NCI-H1417 (cell line): ENCODE results near the gene TMC1.
"Not testable (repeated sequence)": the region's sequence is repeated elsewhere in the genome, so short reads cannot be mapped to it uniquely, and the experiment has no call there.

Source experiments
- DNase-seq, 3 experiments: peaks; one replicate each; lab custom pipeline; 2025; lab: John Stamatoyannopoulos, UW

Gene TMC1

GRCh38 chr9:72521416-72521815 lies at the start of gene TMC1:
TMC1 (plus strand) TSS chr9:72521608; CDS start chr9:72648649, 127,041 bp downstream.
- not testable (repeated sequence) for DNase-seq

GRCh38 chr9:72473474-72474261 lies 47.7 kb upstream of the TMC1 start:
- DNase-seq: no peak

DNA sequence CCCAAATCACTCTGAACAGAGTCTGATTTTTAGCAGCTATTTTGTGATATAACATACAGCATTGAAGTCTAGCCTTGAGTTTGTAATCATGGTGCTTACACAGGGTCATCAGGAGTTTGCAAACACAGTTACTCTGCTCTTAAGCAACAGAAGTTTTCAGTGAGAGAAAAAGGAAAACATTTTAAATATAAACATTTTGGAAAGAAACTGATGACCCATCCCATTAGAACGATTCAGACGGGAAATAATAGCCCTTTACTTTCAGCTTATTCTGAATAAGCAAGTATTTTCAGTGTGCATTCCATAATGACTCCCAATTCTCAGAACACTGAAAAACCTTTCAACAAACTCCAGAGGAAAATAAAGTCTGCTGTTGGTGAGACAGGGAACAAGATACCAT lies 46.7 kb upstream of the TMC1 start:
- no peak for DNase-seq

DNA sequence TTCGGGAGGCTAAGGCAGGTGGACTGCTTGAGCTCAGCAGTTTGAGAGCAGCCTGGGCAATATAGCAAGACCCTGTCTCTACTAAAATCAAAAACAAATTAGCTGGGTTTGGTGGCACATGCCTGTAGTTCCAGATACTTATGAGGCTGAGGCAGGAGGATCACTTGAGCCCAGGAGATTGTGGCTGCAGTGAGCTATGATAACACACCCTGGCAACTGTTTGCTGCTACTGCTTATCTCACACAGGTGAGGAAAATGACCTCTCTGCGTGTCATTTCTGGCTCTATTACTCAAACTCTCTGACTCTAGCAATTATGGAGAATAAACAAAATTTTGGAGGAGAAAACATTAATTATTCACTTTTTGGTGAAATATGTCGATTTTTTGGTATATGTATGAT lies 45.3 kb upstream of the TMC1 start:
- no peak for DNase-seq

DNA sequence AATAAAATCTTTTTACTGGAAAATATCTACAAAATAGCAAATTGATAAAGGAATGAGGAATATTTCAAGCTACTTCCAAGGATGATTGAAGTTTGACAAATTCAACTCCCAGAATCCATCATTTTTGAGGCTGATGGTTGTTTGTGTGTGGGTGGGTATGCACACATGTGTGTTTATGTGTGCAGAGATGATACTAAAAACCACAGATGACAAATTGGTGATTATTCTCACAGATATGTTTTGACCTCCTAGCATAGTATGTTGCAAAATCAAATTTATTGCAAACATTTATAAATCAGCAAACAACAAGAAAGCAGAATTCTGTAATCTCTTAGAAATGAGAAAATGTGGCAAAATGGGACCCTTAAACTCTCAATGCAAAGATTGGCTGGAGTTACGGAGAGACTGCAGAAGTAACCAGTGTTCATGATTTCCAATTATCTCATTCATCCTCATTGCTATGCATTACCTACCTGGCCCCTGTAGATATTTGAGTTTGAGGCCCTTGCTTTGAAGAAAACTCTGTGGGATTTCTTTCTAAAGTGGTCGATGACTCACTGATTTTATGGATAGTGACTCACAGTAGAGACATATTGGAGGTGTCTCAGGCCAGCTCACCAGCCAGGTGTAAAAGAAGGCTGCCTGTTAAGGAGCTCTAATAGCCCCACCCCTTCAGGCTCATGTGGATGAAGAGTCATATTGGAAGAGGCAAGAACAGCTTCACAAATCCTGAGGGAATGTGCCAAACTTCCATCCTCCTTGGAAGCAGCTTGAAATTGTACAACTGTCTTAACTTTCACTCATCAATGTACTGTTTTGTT lies 44.6 kb upstream of the TMC1 start:
- DNase-seq: peak in 1 of 3 experiments; percentile 14

GRCh38 chr9:72477930-72478518 lies 43.4 kb upstream of the TMC1 start:
- peak in 1 of 3 experiments; percentile 38 for DNase-seq

DNA sequence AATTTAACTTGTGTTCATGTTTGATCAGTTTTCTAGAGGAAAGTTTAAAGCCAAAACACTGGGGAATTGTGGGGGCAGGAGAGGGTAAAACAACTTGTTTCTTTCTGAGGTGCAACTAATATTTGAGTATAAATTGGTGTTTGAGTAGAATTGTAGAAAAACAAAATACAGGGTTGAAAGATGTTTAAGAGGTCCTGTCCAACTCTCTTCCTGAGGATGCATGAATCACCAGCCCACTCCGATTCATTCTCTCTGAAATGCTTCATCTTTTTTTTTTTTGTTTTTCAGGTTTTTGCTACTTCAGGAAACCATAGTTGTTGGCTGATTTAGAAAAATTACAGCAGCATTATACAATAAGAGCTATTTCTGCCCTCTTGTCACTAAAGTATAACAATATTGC lies 42.4 kb upstream of the TMC1 start:
- DNase-seq: no peak

DNA sequence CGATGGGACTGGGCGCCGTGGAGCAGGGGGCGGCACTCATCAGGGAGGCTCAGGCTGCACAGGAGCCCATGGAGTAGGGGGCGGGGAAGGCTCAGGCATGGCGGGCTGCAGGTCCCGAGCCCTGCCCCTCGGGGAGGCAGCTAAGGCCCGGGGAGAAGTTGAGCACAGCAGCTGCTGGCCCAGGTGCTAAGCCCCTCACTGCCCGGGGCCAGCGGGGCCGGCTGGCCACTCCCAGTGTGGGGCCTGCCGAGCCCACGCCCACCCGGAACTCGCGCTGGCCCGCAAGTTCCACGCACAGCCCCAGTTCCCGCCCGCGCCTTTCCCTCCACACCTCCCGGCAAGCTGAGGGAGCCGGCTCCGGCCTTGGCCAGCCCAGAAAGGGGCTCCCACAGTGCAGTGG lies 41.1 kb upstream of the TMC1 start:
- not testable (repeated sequence) for DNase-seq

GRCh38 chr9:72480921-72481320 lies 40.5 kb upstream of the TMC1 start:
- no peak for DNase-seq

GRCh38 chr9:72485821-72486593 lies 35.4 kb upstream of the TMC1 start:
- no peak for DNase-seq

DNA sequence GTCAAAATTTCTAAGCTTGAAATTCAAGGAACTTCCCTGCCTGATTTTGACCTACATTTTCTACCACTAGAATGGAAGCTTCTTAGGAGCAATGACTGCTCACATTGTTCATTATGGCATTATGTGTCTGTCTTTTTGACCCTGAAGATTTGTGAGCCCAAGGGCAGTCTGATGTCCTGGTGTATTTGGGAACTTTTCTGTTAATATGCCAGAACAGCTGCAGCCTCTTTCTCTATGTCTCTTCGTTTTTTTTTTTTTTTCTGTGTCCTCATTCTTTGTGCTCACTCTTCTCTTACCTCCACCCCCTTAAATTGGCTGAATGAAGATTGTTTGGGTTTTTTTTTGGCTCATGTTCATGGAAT lies 34.8 kb upstream of the TMC1 start:
- DNase-seq: no peak

DNA sequence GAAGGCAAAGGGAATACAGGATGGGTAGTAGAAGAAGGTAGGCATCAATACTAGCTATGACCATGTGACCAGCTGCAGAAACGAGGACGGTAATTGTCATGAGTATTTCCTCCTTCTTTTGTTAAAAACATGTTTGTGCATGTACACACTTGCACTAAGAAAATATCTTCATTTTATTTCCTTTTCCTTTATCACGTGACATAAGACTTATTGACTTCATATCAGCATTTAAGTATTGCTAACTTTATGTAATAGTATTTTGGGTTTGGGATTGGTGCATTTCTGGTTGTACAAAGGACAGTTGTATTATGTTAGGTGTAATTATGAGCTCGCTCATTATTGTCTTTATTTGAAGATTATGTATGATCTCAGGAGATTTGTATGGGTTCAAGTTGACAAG lies 33.7 kb upstream of the TMC1 start:
- not testable (repeated sequence) for DNase-seq

DNA sequence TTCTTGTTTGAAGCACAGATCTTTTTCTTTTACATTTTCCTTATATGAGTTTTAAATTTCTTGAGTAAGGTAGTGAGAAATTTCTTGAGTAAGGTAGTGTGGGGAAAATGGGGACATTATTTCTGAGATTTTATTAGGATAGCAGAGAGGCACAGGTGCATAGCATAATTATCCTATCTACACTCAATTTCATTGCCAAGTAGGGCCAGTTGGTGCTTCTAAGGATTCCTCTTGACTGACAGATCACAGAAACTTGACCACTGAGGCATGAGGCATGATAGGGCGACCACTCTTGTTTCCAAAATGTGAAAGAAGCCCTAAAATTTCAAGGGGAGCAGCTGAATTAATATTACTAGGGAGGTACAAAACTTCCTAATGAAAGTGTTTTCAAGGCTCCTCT lies 31.4 kb upstream of the TMC1 start:
- no peak for DNase-seq

GRCh38 chr9:72491242-72491641 lies 30.2 kb upstream of the TMC1 start:
- no peak for DNase-seq

GRCh38 chr9:72494051-72494450 lies 27.4 kb upstream of the TMC1 start:
- no peak for DNase-seq

DNA sequence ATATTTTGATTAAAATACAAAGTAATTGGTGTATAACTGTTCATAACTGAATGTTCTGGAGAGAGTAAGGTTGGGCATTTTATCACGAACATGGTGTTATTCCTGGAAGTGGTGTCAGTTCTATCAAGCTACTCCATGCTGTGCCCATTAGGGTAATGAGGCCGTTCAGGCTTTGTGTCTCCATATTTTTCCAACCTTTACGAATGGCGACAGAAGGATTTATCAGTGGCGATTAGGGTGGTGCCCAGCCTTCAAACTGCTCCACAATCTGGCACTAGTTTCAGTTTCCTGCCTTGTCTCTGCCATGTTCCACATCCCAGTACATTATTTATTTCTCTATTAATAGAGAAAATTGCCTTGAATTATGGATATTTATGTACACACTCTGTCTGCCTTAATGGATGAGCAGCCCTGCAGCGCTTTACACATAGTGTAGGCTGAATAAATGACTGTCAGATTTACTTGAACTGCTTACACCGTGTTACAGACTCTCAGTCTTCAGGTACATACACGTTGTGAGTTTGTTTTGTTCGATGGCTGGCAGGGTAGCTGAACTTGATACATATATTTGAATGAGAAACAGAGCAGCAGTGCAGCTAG lies 23.9 kb upstream of the TMC1 start:
- peak in 2 of 3 experiments; percentile 47 to 75 for DNase-seq

DNA sequence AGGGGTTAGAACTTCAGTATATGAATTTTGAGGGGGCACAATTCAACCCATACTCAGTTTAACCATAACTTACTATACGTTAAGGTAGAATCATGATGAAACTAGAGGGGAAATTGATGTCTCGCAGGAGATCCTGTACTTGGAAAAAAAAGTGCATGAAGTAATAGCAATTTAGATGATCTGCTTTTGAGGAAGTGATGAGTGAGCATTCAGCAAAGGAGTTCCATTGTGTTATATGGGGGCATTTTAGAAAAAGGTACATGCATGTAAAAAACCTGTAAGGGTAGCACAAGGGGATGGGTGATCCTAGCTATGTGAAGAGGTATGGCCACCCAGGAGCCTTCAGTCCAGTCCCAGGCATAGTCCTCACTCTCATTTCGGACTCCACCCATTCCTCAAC lies 14.8 kb upstream of the TMC1 start:
- DNase-seq: no peak

DNA sequence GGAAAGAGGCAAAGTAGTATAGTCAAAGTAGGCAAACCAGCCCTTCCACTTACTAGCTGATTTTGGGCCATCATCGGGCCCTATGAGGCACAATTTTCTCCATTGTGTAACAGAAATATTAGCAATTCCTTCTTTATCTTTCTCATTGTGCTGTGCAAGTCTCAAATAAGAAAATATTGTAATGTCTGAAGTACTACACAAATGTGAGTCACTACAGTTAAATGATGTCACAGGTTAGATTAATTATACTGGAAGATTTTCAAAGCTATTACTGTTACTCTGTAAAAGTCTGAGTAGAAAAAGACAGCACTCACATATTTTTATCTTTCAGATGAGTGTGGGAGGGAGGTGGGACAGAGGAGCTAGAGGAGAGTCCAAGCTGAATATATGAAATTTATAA lies 12.4 kb upstream of the TMC1 start:
- no peak for DNase-seq

GRCh38 chr9:72509635-72510034 lies 11.8 kb upstream of the TMC1 start:
- no peak for DNase-seq

- DNase-seq: not testable (repeated sequence)
Observed at GRCh38 chr9:72521011-72521410, 397 bp upstream of the TMC1 start.

GRCh38 chr9:72524820-72525540 lies 3.6 kb downstream of the TMC1 start:
- DNase-seq: peak in 2 of 3 experiments; percentile 20 to 24
